ENCODE measurements around the gene BDH1. TPM values are rescaled to one million over a fixed set of nuclear protein-coding genes. Genes with fewer than 3 reads are reported as not detected.

Gene BDH1
- total and polyA plus RNA-seq, 12 donors: 5.7 to 31.1 (median 11.5) TPM

DNA sequence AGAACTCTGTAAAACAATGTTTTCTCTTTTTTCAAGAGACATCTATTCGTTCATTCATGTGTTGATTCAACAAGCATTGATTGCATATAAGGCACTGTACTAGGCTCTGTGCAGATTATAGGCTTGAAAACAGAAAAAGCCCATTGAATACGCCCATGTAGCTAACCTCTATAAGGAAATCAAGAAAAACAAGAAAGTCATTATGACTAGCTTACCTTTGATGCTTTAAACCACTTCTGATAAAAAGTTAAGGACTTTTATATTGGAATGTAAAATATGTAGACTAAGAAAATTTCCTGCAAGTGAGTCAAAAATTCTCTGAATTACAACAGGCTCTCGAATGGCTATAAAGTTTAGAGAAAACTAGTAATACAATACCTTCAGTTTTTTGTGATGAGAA is 92.5 kb downstream of the BDH1 start:
- WGBS, 4 donors: 69 to 78% (median 74%) methylated on average over 3 of the region's 3 CpGs
- intact Hi-C loops (cut with DNase I): no loop called here
- Histone ChIP-seq H3K4me3 (no peak overlapping the region), H3K36me3 (replicated peaks in 1 of 2) (no peaks in the 10 kb centered on the region), H3K27me3 (no peaks in the 10 kb centered on the region), H3K9me3 (replicated peaks in 1 of 3) (no peaks in the 10 kb centered on the region), H3K4me1 (replicated peaks in 1 of 2) (peaks cover 26 to 35% of the 10 kb centered on the region in 2 donors), H3K27ac (no peak overlapping the region)
- no peak for TF ChIP-seq POLR2A (IDR thresholded peaks at IDR 0.05)
- TF ChIP-seq, protein P1, sequence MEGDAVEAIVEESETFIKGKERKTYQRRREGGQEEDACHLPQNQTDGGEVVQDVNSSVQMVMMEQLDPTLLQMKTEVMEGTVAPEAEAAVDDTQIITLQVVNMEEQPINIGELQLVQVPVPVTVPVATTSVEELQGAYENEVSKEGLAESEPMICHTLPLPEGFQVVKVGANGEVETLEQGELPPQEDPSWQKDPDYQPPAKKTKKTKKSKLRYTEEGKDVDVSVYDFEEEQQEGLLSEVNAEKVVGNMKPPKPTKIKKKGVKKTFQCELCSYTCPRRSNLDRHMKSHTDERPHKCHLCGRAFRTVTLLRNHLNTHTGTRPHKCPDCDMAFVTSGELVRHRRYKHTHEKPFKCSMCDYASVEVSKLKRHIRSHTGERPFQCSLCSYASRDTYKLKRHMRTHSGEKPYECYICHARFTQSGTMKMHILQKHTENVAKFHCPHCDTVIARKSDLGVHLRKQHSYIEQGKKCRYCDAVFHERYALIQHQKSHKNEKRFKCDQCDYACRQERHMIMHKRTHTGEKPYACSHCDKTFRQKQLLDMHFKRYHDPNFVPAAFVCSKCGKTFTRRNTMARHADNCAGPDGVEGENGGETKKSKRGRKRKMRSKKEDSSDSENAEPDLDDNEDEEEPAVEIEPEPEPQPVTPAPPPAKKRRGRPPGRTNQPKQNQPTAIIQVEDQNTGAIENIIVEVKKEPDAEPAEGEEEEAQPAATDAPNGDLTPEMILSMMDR (IDR thresholded peaks at IDR 0.05): no peak
- DNase-seq: no peak

DNA sequence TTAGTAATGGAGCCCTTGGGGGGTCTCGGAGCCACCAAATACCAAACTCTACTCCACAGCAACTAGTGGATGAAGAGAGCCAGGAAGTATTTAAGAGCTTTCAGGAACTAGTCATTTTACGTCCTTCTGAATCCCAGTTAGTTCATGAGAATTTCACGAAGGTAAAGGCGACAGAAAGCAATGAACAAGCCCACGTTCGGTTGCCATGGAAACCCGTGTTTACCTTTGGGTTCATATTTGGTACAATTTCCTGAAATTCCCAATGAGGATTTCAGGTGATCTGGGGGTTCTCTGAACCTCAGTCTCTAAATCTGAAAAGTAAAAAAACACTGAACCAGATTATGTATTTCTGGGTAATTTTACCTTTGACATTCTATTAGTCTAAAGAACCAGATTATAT is 93.0 kb downstream of the BDH1 start:
- TF ChIP-seq, protein P1 (IDR thresholded peaks at IDR 0.05): no peak
- TF ChIP-seq POLR2A (IDR thresholded peaks at IDR 0.05): no peak
- Histone ChIP-seq H3K36me3 (replicated peaks in 1 of 2) (no peaks in the 10 kb centered on the region), H3K4me3 (no peak overlapping the region), H3K27ac (no peak overlapping the region), H3K9me3 (replicated peaks in 1 of 3) (no peaks in the 10 kb centered on the region), H3K27me3 (no peaks in the 10 kb centered on the region), H3K4me1 (replicated peaks in 1 of 2) (peaks cover 25 to 30% of the 10 kb centered on the region in 2 donors)
- 84 to 92% (median 86%) methylated on average over 7 of the region's 7 CpGs for WGBS, 4 donors
- DNase-seq: no peak
- intact Hi-C loops (cut with DNase I): no loop called here

DNA sequence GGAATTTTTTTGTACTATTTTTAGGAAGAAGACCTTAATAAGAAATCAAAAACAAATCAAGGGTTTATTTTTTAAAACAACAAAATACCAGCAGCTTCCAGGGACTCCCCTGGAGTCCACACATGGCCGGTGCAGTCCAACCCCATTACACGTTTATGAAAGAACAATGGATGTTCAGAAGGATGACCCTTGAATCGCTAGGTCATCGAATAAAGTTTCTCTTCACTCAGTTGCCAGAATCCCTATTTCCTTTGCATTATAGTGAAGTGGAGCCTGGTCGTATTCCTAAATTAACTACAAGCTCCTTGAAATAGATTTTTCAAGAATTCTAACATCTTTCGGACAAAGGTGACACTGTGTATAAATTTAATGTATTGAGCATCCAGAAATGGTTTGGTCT is 95.1 kb downstream of the BDH1 start:
- Histone ChIP-seq H3K27ac (no peak overlapping the region), H3K4me1 (replicated peaks in 1 of 2) (peaks cover 8 to 9% of the 10 kb centered on the region in 2 donors), H3K4me3 (no peak overlapping the region), H3K27me3 (no peaks in the 10 kb centered on the region), H3K36me3 (replicated peaks in 1 of 2) (no peaks in the 10 kb centered on the region), H3K9me3 (replicated peaks in 1 of 3) (no peaks in the 10 kb centered on the region)
- DNase-seq: no peak
- intact Hi-C loops (cut with DNase I): no loop called here
- 70 to 76% (median 73%) methylated on average over 6 of the region's 6 CpGs for WGBS, 4 donors
- TF ChIP-seq POLR2A (IDR thresholded peaks at IDR 0.05): no peak
- TF ChIP-seq, protein P1 (IDR thresholded peaks at IDR 0.05): no peak

DNA sequence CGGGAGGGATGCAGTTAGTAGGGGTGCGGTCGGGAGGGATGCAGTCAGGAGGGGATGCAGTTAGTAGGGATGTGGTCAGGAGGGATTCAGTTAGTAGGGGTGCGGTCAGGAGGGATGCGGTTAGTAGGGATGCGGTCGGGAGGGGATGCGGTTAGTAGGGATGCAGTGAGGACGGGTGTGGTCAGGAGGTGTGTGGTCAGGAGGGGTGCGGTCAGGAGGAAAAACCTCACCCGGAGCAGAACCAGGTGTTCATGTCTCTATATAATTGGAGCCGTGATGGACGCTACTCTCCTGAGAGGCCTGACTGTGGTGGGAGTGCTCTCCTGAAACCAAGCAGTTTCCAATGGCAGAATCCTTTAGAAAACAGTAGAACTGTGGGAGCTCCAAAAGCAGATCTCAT is 95.8 kb downstream of the BDH1 start:
- Histone ChIP-seq H3K4me1 (replicated peaks in 1 of 2) (peaks cover 2 to 5% of the 10 kb centered on the region in 2 donors), H3K27ac (no peak overlapping the region), H3K36me3 (replicated peaks in 1 of 2) (no peaks in the 10 kb centered on the region), H3K4me3 (no peak overlapping the region), H3K27me3 (no peaks in the 10 kb centered on the region), H3K9me3 (replicated peaks in 1 of 3) (no peaks in the 10 kb centered on the region)
- no peak for TF ChIP-seq POLR2A (IDR thresholded peaks at IDR 0.05)
- TF ChIP-seq, protein P1 (IDR thresholded peaks at IDR 0.05): no peak
- 78 to 83% (median 82%) methylated on average over 11 to 13 of the region's 13 CpGs for WGBS, 4 donors
- DNase-seq: no peak
- intact Hi-C loops (cut with DNase I): no loop called here

Small RNA genes lying within 50 kb of the gene (small RNA-seq; reads per million reads assigned to genes)
- gene AC132008.1: 0 reads per million in 2 donors

Other genes starting within 250 kb of the BDH1 start
- 10 to 100 TPM in 8 of 9 donors, 1 to 10 TPM in 1; 8.9 to 43.8 (median 21.4) TPM for gene RUBCN, start 180.9 kb upstream of the BDH1 start, total RNA-seq
- gene RUBCN, start 180.9 kb upstream of the BDH1 start, polyA plus RNA-seq: 10 to 100 TPM in 2 of 3 donors, 1 to 10 TPM in 1; 7.7 to 22.7 (median 13.4) TPM
- 10 to 100 TPM; 12.5 to 62.3 (median 48.2) TPM for gene FYTTD1, start 193.9 kb upstream of the BDH1 start, total RNA-seq
- gene FYTTD1, start 193.9 kb upstream of the BDH1 start, polyA plus RNA-seq: 10 to 100 TPM; 10.1 to 70.4 (median 12.3) TPM
- 10 to 100 TPM; 28.6 to 54.9 (median 42.8) TPM for gene LRCH3, start 235.3 kb upstream of the BDH1 start, total RNA-seq
- 10 to 100 TPM in 1 of 3 donors, 1 to 10 TPM in 2; 7.4 to 39.2 (median 9.7) TPM for gene LRCH3, start 235.3 kb upstream of the BDH1 start, polyA plus RNA-seq